K562 (cell line): ENCODE results near the gene MAGI2. TPM values are rescaled to one million over a fixed set of nuclear protein-coding genes. Genes with fewer than 3 reads are reported as not detected.

Experiments used
- ATAC-seq: fragments of 200-7000 bp; cut with Tn5 transposase; 3 replicates; pipeline ENCODE4 v1.9.1; 2020; ENCODE audit warnings: moderate library complexity
- BruUV-seq: library from RNA; stranded (reverse); fragments of 400-500 nt; replicated peaks from 2 replicates; lab custom pipeline; 2021; lab: Mats Ljungman, UMichigan
- CTCF ChIA-PET: fragments of 300-600 bp; formaldehyde crosslinking; extraction: SDS; loops from one replicate; lab custom pipeline; 2021; ENCODE audit warnings: low intra/inter-chr PET ratio; lab: Yijun Ruan, JAX
- POLR2A ChIA-PET: fragments of 300-600, 350-650 bp; sonication (Branson Sonifier 250); formaldehyde crosslinking; extraction: SDS; loops from one replicate; lab custom pipeline; 2021; ENCODE audit warnings: antibody characterized with exemption, inconsistent platforms; lab: Yijun Ruan, JAX
- DNase-seq, 4 experiments: peaks; one replicate each; pipeline versions ENCODE4 v3.0.0 to v3.0.0-alpha.2; 2011 to 2018; ENCODE audit warnings: low spot score in 3 of 4, mixed read lengths in 3 of 4; ENCODE audit errors: extremely low read depth in 1 of 4
- FAIRE-seq: peaks from 2 replicates; lab custom pipeline; 2011; peaks lifted over from hg19 to GRCh38; lab: Jason Lieb, UNC
- H2AFZ ChIP-seq: 2 replicates; pipeline ENCODE4 v1.6.0; 2011; ENCODE audit warnings: low read depth, low read length, control low read depth, inconsistent platforms
- H3K27ac ChIP-seq: fragments of 200-600 bp; 3 replicates; pipeline ENCODE4 v1.8.0; 2011; ENCODE audit warnings: low read depth, mild to moderate bottlenecking, control low read depth, inconsistent platforms, low read length, moderate library complexity, mixed read lengths; ENCODE audit errors: extremely low read depth
- H3K27me3 ChIP-seq, 2 experiments: fragments of 300-600 bp in 1 of 2; 2 replicates in 1 of 2; 3 replicates in 1 of 2; pipeline versions ENCODE4 v1.6.0 to v1.8.0; 2011; ENCODE audit warnings: inconsistent platforms in 2 of 2, low read length in 2 of 2, mild to moderate bottlenecking in 1 of 2, mixed read lengths in 1 of 2, moderate library complexity in 1 of 2; ENCODE audit not compliant: control insufficient read depth in 2 of 2, insufficient read depth in 2 of 2
- H3K36me3 ChIP-seq: fragments of 300-600 bp; 3 replicates; pipeline ENCODE4 v1.8.0; 2011; ENCODE audit warnings: mild to moderate bottlenecking, low read length, inconsistent platforms; ENCODE audit not compliant: control insufficient read depth, insufficient read depth
- H3K4me1 ChIP-seq, 2 experiments: fragments of 200-600 bp in 1 of 2; replicated peaks in 1 of 2; 2 replicates in 1 of 2; 3 replicates in 1 of 2; pipeline versions ENCODE4 v1.5.1 to v1.8.0; 2011; ENCODE audit warnings: inconsistent platforms in 2 of 2, low read length in 2 of 2, mild to moderate bottlenecking in 1 of 2, mixed read lengths in 1 of 2, moderate library complexity in 1 of 2; ENCODE audit not compliant: control insufficient read depth in 2 of 2, insufficient read depth in 2 of 2
- H3K4me2 ChIP-seq: 2 replicates; pipeline ENCODE4 v1.6.1; 2011; ENCODE audit warnings: low read length, control low read depth, inconsistent platforms, mixed read lengths; ENCODE audit not compliant: insufficient read depth
- H3K4me3 ChIP-seq: fragments of 200-600 bp; sonication (generic), shearing (Covaris generic); 2 replicates; pipeline ENCODE4 v1.5.1; 2016; ENCODE audit warnings: control low read depth, inconsistent platforms
- H3K79me2 ChIP-seq: fragments of 200-600 bp; 3 replicates; pipeline ENCODE4 v1.8.0; 2011; ENCODE audit warnings: low read length, inconsistent platforms; ENCODE audit not compliant: control insufficient read depth, insufficient read depth
- H3K9ac ChIP-seq, 2 experiments: 2 replicates each; pipeline versions ENCODE4 v1.6.0 to v1.6.1; 2011; ENCODE audit warnings: low read depth in 2 of 2, low read length in 2 of 2, control low read depth in 1 of 2, inconsistent platforms in 1 of 2, mild to moderate bottlenecking in 1 of 2, mixed read lengths in 1 of 2; ENCODE audit not compliant: insufficient read depth in 1 of 2
- H3K9me1 ChIP-seq: one replicate; pipeline ENCODE4 v1.6.0; 2011; ENCODE audit warnings: inconsistent platforms, mild to moderate bottlenecking, low read length, moderate library complexity; ENCODE audit not compliant: control insufficient read depth, insufficient read depth
- H3K9me3 ChIP-seq: replicated peaks from 2 replicates; pipeline ENCODE4 v1.5.1; 2011; ENCODE audit warnings: low read depth, low read length, inconsistent platforms; ENCODE audit not compliant: control insufficient read depth, insufficient read depth
- H4K20me1 ChIP-seq: replicated peaks from 2 replicates; pipeline ENCODE4 v1.6.1; 2011; ENCODE audit warnings: low read length, inconsistent platforms, mixed read lengths; ENCODE audit not compliant: control insufficient read depth, insufficient read depth
- BCOR ChIP-seq: fragments of 450-650 bp; IDR thresholded peaks from 2 replicates; pipeline ENCODE4 v1.6.1; 2016
- DIDO1 ChIP-seq: fragments of 450-650 bp; IDR thresholded peaks from 2 replicates; pipeline ENCODE4 v1.6.1; 2016; ENCODE audit warnings: low read depth, missing biosample characterization, missing genetic modification characterization
- E2F6 ChIP-seq, 2 experiments: IDR thresholded peaks; 2 replicates each; pipeline ENCODE4 v1.6.1; 2011; ENCODE audit warnings: borderline replicate concordance in 1 of 2, control low read depth in 1 of 2, low read depth in 1 of 2, low read length in 1 of 2, mild to moderate bottlenecking in 1 of 2, mixed read lengths in 1 of 2, moderate library complexity in 1 of 2; ENCODE audit not compliant: insufficient read depth in 1 of 2, insufficient read length in 1 of 2, poor library complexity in 1 of 2, severe bottlenecking in 1 of 2; ENCODE audit errors: extremely low read depth in 1 of 2
- MBD1 ChIP-seq: fragments of 250-450 bp; sonication (Bioruptor Pico); IDR thresholded peaks from 2 replicates; pipeline ENCODE4 v1.8.0; 2022; ENCODE audit warnings: inconsistent platforms
- MNT ChIP-seq, 2 experiments: fragments of 450-650 bp; conservative IDR thresholded peaks; 2 replicates each; pipeline ENCODE4 v1.6.1; 2017; ENCODE audit warnings: mild to moderate bottlenecking in 2 of 2, moderate library complexity in 2 of 2
- NR0B1 ChIP-seq: fragments of 450-650 bp; IDR thresholded peaks from one replicate; pipeline ENCODE4 v1.6.1; 2018; ENCODE audit warnings: mild to moderate bottlenecking, moderate library complexity; ENCODE audit not compliant: partially characterized antibody
- POLR2G ChIP-seq: fragments of 200-400 bp; formaldehyde crosslinking; IDR thresholded peaks from 2 replicates; pipeline ENCODE4 v1.6.1; 2017; ENCODE audit warnings: low read depth, mild to moderate bottlenecking, antibody characterized with exemption, low read length, moderate library complexity
- SIRT6 ChIP-seq: IDR thresholded peaks from one replicate; pipeline ENCODE4 v1.6.1; 2012; ENCODE audit warnings: low read depth, mild to moderate bottlenecking, control low read depth, inconsistent platforms, low read length, moderate library complexity
- THRB ChIP-seq: fragments of 450-650 bp; formaldehyde crosslinking; conservative IDR thresholded peaks from 2 replicates; pipeline ENCODE4 v1.4.0; 2022; ENCODE audit warnings: mild to moderate bottlenecking, missing genetic modification characterization
- ZNF586 ChIP-seq: fragments of 450-650 bp; formaldehyde crosslinking; conservative IDR thresholded peaks from 2 replicates; pipeline ENCODE4 v1.4.0; 2020; ENCODE audit warnings: mild to moderate bottlenecking, moderate library complexity
- in situ Hi-C: fragments of 300-500 bp; cut with MboI; formaldehyde crosslinking; loops from 4 replicates; pipeline ENCODE4 v1.15.0; 2018; ENCODE audit warnings: inconsistent platforms, mixed read lengths
- intact Hi-C: fragments of 100-400 bp; cut with micrococcal nuclease; formaldehyde crosslinking; loops from 2 replicates; pipeline ENCODE4 v1.14.2; 2022
- polyA plus RNA-seq, 8 experiments: library from polyadenylated mRNA; depleted of rRNA in 4 of 8; stranded (reverse) in 5 of 8; unstranded in 3 of 8; fragments of >200 nt; fragmentation: Nextera tagmentation in 2 of 8; fragmentation: Illumina TruSeq in 1 of 8; extraction: Ambion mirVana in 2 of 8; extraction: Trizol in 1 of 8; gene quantifications; 2 replicates each; pipeline versions ENCODE4 v1.2.1 to v1.2.3, GENCODE V29; 2011 to 2014; ENCODE audit warnings: inconsistent platforms in 1 of 8, missing spikeins in 1 of 8
- total RNA-seq, 7 experiments: library from RNA; depleted of rRNA in 6 of 7; stranded (reverse); fragments of >200 nt in 6 of 7; fragmentation: Illumina TruSeq in 2 of 7; extraction: Trizol in 2 of 7; gene quantifications; 2 replicates each; pipeline versions ENCODE4 v1.2.1 to v1.2.3, GENCODE V29; 2011 to 2021; ENCODE audit warnings: low replicate concordance in 1 of 7

Gene MAGI2
- total and polyA plus RNA-seq, 9 of the 15 experiments (the other 6 are each of a cell fraction or from before 2014, with no cell fraction given): 0.27 to 1.4 (median 0.70) TPM

- ChIA-PET CTCF (no interaction called here), POLR2A (no interaction called here)
- Histone ChIP-seq H3K4me1 (no peaks in the 10 kb centered on the region), H3K4me3 (no peak overlapping the region), H3K27ac (no peak overlapping the region), H3K9ac (no peak overlapping the region), H2AFZ (no peak overlapping the region), H3K79me2 (no peaks in the 10 kb centered on the region), H4K20me1 (no peaks in the 10 kb centered on the region), H3K36me3 (no peaks in the 10 kb centered on the region), H3K4me2 (no peak overlapping the region), H3K9me3 (peaks cover 2% of the 10 kb centered on the region), H3K27me3 (no peaks in the 10 kb centered on the region), H3K9me1 (no peaks in the 10 kb centered on the region)
- DNase-seq (no peak), ATAC-seq (no peak), FAIRE-seq (no peak)
- intact Hi-C loops (no loop called here), in situ Hi-C loops (no loop called here)
- BruUV-seq: no TSS peak
- TF ChIP-seq POLR2G: no peak
- TF ChIP-seq NR0B1: no peak
- TF ChIP-seq MNT (conservative IDR thresholded peaks at IDR 0.05): no peak
- TF ChIP-seq DIDO1 (tag): no peak
- no peak for TF ChIP-seq THRB (CRISPR knock-in tag)
- no peak for TF ChIP-seq BCOR
- TF ChIP-seq SIRT6: no peak
- no peak for TF ChIP-seq ZNF586 (CRISPR knock-in tag)
- no peak for TF ChIP-seq E2F6 (IDR thresholded peaks at IDR 0.05; ENCODE audit: borderline replicate concordance in 1 of 2, extremely low read depth in 1 of 2, insufficient read depth in 1 of 2, insufficient read length in 1 of 2, low read depth in 1 of 2, low read length in 1 of 2, poor library complexity in 1 of 2, severe bottlenecking in 1 of 2)
- no peak for TF ChIP-seq MBD1 (CRISPR knock-in tag)
These were observed 589.1 kb downstream of the MAGI2 start for GRCh38 chr7:78864339-78864738.
